ENCODE measurements around the gene CCDC157. TPM values are rescaled to one million over a fixed set of nuclear protein-coding genes. Genes with fewer than 3 reads are reported as not detected.

CCDC157 gene
- total RNA-seq, 1 donor from 2014 or later, result 2.9 TPM

DNA sequence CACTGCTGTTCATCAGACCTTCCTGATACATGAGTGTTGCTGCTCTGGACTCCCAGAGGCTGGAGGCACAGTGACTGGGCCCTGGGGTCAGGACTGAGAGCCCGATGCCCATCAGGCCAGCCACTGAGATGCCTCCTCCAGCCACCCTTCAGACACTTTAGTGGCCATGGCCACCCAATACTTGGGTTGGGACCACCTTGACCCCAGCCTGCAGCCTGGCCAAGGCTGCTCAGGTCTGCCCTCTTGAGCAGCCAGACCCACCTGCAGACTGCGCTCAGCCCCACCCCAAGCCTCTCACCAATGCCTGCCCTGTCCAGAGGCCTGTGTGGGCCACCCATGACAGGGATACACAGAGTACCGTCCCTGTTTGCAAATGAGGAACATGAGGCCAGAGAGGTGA, 26.3 kb downstream of the CCDC157 start:
- CTCF ChIA-PET, result interaction anchor here (2.3 to 11.3 kb wide), 2 partner anchors 95 kb away, joined by 10 to 275 read pairs; partner anchors contain the start of gene CASTOR1
- ATAC-seq (ENCODE audit: low read depth) (no peak), DNase-seq (no peak)
- Mint-ChIP-seq H3K27me3 (peaks cover 3% of the 10 kb centered on the region), H3K9me3 (no peaks in the 10 kb centered on the region), H3K27ac (no peak overlapping the region), H3K36me3 (ENCODE audit: low read depth) (no peaks in the 10 kb centered on the region), H3K4me1 (peaks cover 14% of the 10 kb centered on the region), H3K4me3 (no peak overlapping the region)
- POLR2A ChIA-PET, result no interaction called here
- intact Hi-C loops (cut with micrococcal nuclease), result no loop called here
- TF ChIP-seq, protein P1, sequence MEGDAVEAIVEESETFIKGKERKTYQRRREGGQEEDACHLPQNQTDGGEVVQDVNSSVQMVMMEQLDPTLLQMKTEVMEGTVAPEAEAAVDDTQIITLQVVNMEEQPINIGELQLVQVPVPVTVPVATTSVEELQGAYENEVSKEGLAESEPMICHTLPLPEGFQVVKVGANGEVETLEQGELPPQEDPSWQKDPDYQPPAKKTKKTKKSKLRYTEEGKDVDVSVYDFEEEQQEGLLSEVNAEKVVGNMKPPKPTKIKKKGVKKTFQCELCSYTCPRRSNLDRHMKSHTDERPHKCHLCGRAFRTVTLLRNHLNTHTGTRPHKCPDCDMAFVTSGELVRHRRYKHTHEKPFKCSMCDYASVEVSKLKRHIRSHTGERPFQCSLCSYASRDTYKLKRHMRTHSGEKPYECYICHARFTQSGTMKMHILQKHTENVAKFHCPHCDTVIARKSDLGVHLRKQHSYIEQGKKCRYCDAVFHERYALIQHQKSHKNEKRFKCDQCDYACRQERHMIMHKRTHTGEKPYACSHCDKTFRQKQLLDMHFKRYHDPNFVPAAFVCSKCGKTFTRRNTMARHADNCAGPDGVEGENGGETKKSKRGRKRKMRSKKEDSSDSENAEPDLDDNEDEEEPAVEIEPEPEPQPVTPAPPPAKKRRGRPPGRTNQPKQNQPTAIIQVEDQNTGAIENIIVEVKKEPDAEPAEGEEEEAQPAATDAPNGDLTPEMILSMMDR (IDR thresholded peaks at IDR 0.05), result no peak

DNA sequence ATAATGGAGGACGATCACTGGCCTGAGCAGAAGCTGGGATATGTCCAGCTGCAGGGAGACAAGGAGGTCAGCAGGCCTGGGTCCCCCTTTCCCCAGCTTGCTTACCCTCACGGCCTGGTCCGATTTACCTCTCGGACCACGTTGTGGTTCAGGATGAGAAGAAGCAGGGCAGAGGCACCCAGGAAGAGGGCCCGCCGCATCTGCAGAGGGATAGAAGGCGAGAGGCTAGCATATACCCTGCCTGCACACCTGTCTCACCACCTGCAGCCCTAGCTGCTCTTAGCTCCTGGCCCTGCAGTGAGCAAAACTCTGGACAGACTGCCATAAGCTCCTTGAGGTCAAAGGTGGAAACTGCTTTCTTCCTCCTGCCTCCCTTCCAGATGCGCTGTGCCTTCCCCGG, 29.1 kb downstream of the CCDC157 start:
- Mint-ChIP-seq H3K27ac (no peak overlapping the region), H3K4me3 (peak overlapping the region; percentile 84), H3K9me3 (no peaks in the 10 kb centered on the region), H3K36me3 (ENCODE audit: low read depth) (no peaks in the 10 kb centered on the region), H3K27me3 (peaks cover 3% of the 10 kb centered on the region), H3K4me1 (peaks cover 14% of the 10 kb centered on the region)
- no peak for DNase-seq
- CTCF ChIA-PET, result interaction anchor here (0.9 to 11.3 kb wide), 4 partner anchors 59 to 122 kb away, joined by 3 to 275 read pairs (median 16); partner anchors contain the start of genes CASTOR1 and TBC1D10A
- no peak for ATAC-seq (ENCODE audit: low read depth)
- intact Hi-C loops (cut with micrococcal nuclease), result no loop called here
- POLR2A ChIA-PET, result interaction anchor here (1.0 kb wide), 1 partner anchor 98 kb away, joined by 4 read pairs; no protein-coding TSS in a partner anchor
- TF ChIP-seq, protein P1 (IDR thresholded peaks at IDR 0.05), result no peak

DNA sequence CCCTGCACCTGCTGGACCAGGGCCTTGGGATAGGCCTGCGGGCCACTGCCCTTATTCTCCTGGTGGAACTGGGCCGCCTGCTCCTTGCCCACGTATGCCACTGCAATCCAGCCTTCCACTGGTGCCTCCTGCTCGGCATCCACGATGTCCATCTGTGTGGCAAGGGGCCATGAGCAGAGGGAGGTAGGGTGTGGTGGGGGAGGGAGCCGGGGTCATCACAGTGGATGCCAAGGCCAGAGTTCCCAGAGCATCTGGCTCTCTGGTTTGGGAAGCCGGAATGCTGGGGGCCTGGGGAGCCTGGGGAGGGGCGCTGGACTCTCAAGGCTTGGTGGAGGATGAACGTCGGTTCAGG, 29.8 kb downstream of the CCDC157 start:
- no peaks in the 10 kb centered on the region for H3K36me3 Mint-ChIP-seq (ENCODE audit: low read depth)
- ChIA-PET POLR2A (interaction anchor here (1.0 to 1.4 kb wide), 2 partner anchors 98 kb away, joined by 4 to 41 read pairs; partner anchors contain the start of gene CASTOR1), CTCF (interaction anchor here (0.9 to 11.3 kb wide), 6 partner anchors 37 to 125 kb away, joined by 3 to 275 read pairs (median 7); partner anchors contain the start of genes CASTOR1 and TBC1D10A)
- DNase-seq, result no peak
- H3K4me1 Mint-ChIP-seq, result peaks cover 20% of the 10 kb centered on the region
- peak overlapping the region; percentile 41 for H3K27ac Mint-ChIP-seq
- H3K9me3 Mint-ChIP-seq, result no peaks in the 10 kb centered on the region
- H3K4me3 Mint-ChIP-seq, result peak overlapping the region; percentile 84
- TF ChIP-seq, protein P1 (IDR thresholded peaks at IDR 0.05), result no peak
- intact Hi-C loops (cut with micrococcal nuclease), result no loop called here
- ATAC-seq (ENCODE audit: low read depth), result no peak
- H3K27me3 Mint-ChIP-seq, result peaks cover 3% of the 10 kb centered on the region

DNA sequence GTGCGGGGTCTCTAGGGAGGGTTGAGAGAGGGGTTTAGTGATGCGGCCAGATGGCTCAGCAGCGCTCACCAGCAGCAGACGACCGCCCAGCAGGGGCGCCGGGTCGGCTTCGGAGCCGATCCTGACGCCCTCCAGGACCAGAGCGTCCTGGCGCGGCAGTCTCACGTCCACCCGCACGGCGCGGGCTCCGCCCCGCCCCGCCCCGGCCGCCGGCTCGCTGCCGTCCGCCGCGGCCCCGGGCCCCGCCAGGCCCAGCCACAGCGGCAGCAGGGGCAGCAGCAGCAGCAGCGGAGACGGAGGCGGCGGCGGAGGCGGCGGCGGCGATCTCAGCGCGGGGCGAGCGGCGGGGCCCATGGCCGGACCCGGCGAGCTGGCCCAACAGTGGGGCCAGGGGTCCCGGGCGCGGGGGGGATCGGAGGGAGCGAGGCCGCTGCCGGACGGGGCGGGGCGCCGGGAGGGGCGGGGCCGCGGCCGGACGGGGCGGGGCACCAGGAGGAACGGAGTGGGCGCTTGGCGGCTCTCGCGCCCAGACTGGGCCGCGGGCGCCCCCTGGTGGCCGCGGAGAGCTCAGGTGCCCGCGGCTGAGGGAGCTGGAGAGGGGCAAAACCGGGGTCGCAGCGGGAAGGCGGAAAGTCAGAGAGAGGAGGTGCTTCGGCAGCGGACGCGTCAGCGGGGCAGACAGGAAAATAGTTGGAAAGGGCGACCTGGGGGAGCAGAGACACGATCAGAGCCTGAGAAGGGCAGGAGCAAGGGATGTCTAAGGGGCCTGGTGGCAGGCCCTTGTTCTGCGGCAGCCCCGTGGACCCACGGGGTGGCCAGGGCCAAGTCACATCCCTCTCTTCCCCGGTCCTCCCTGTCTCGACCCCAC, 30.4 kb downstream of the CCDC157 start, which contains the start of gene RNF215:
TSS of gene RNF215 (minus strand) at position 452 of the 868 bp plus-strand sequence. CDS start at position 354, 98 bp downstream.
- POLR2A ChIA-PET, result interaction anchor here (0.8 to 1.9 kb wide), 4 partner anchors 9 to 99 kb away, joined by 4 to 41 read pairs (median 5); partner anchors contain the start of genes CASTOR1, SEC14L2 and TBC1D10A
- peak within 1 kb of the TSS; percentile 41 for H3K27ac Mint-ChIP-seq
- H3K9me3 Mint-ChIP-seq, result no peaks in the 10 kb centered on the region
- H3K36me3 Mint-ChIP-seq (ENCODE audit: low read depth), result no peaks in the 10 kb centered on the region
- peaks cover 25% of the 10 kb centered on the region for H3K4me1 Mint-ChIP-seq
- H3K4me3 Mint-ChIP-seq, result peak within 1 kb of the TSS; percentile 84
- intact Hi-C loops (cut with micrococcal nuclease), result loop anchor here (1.0 kb wide), 6 partner anchors 30 to 279 kb away; partner anchors contain the start of gene CCDC157
- DNase-seq, result peak; percentile 94
- TF ChIP-seq, protein P1 (IDR thresholded peaks at IDR 0.05), result no peak
- ATAC-seq (ENCODE audit: low read depth), result peak; percentile 85
- H3K27me3 Mint-ChIP-seq, result peaks cover 3% of the 10 kb centered on the region
- CTCF ChIA-PET, result interaction anchor here (0.6 to 11.3 kb wide), 20 partner anchors 12 to 279 kb away, joined by 3 to 275 read pairs (median 5); partner anchors contain the start of genes CASTOR1, CCDC157 and SF3A1
